HCT116 (cell line): ENCODE data around the gene RPS27A. TPM values are rescaled to one million over a fixed set of nuclear protein-coding genes. Genes with fewer than 3 reads are reported as not detected.
"Not testable (repeated sequence)": the region's sequence is repeated elsewhere in the genome, so short reads cannot be mapped to it uniquely, and the experiment has no call there.

ENCODE experiments used
- ATAC-seq: fragments of 200-7000 bp; cut with Tn5 transposase; 2 replicates; pipeline ENCODE4 v1.9.1; 2020; ENCODE audit warnings: mild to moderate bottlenecking, moderate library complexity
- BruUV-seq: library from RNA; stranded (reverse); fragments of 400-500 nt; replicated peaks from 2 replicates; lab custom pipeline; 2021; lab: Mats Ljungman, UMichigan
- CTCF ChIA-PET: fragments of 300-600 bp; sonication (Branson Sonifier 250); formaldehyde crosslinking; loops from one replicate; lab custom pipeline; 2021; ENCODE audit warnings: antibody characterized with exemption; lab: Charles Lee
- POLR2A ChIA-PET: fragments of 300-600, 350-600 bp; sonication (Branson Sonifier 250); formaldehyde crosslinking; loops from one replicate; lab custom pipeline; 2021; ENCODE audit warnings: antibody characterized with exemption; lab: Charles Lee
- RAD21 ChIA-PET, 2 experiments: fragments of 300-600 bp; sonication (Branson Sonifier 250); formaldehyde crosslinking; loops; one replicate each; lab custom pipeline; 2023; ENCODE audit warnings: low total read pairs in 2 of 2; ENCODE audit not compliant: uncharacterized antibody in 2 of 2, unreplicated experiment in 2 of 2, low non-redundant PET in 1 of 2; lab: Charles Lee
- DNase-seq: peaks from one replicate; pipeline ENCODE4 v3.0.0-alpha.2; 2010; ENCODE audit warnings: low read depth, low spot score
- H2AFZ ChIP-seq: fragments of 200-600 bp; shearing (Covaris generic), sonication (generic); 2 replicates; pipeline ENCODE4 v1.6.1; 2017; ENCODE audit warnings: low read depth, mixed run types, mixed read lengths, antibody characterized with exemption, low read length; ENCODE audit not compliant: poor library complexity, severe bottlenecking
- H3K27ac ChIP-seq: 2 replicates; pipeline ENCODE4 v1.5.1; 2012; ENCODE audit warnings: low read depth, low read length
- H3K27me3 ChIP-seq: fragments of 200-600 bp; sonication (generic); 2 replicates; pipeline ENCODE4 v1.6.1; 2016; ENCODE audit warnings: mixed run types, low read length, mixed read lengths; ENCODE audit not compliant: insufficient read depth
- H3K36me3 ChIP-seq, 2 experiments: fragments of 200-500 bp in 1 of 2; fragments of 200-600 bp in 1 of 2; sonication (Bioruptor generic) in 1 of 2; sonication (generic) in 1 of 2; 2 replicates each; pipeline versions ENCODE4 v1.5.1 to v1.6.1; 2014 to 2016; ENCODE audit warnings: low read length in 2 of 2, inconsistent platforms in 1 of 2, mixed read lengths in 1 of 2, mixed run types in 1 of 2; ENCODE audit not compliant: insufficient read depth in 2 of 2, control insufficient read depth in 1 of 2
- H3K4me1 ChIP-seq, 2 experiments: fragments of 200-600 bp in 1 of 2; sonication (generic) in 1 of 2; 2 replicates each; pipeline versions ENCODE4 v1.5.1 to v1.6.1; 2012 to 2017; ENCODE audit warnings: low read length in 2 of 2, inconsistent platforms in 1 of 2, mild to moderate bottlenecking in 1 of 2, mixed read lengths in 1 of 2, mixed run types in 1 of 2, moderate library complexity in 1 of 2; ENCODE audit not compliant: insufficient read depth in 2 of 2, control insufficient read depth in 1 of 2
- H3K4me2 ChIP-seq: fragments of 200-600 bp; sonication (generic); 2 replicates; pipeline ENCODE4 v1.6.1; 2017; ENCODE audit warnings: mixed run types, low read length, mixed read lengths
- H3K4me3 ChIP-seq, 2 experiments: fragments of 200-600 bp in 1 of 2; sonication (generic) in 1 of 2; replicated peaks in 1 of 2; 2 replicates each; pipeline ENCODE4 v1.5.1; 2011 to 2016; ENCODE audit warnings: low read length in 2 of 2, control low read depth in 1 of 2, low read depth in 1 of 2, mild to moderate bottlenecking in 1 of 2, mixed read lengths in 1 of 2, mixed run types in 1 of 2
- H3K79me2 ChIP-seq: fragments of 200-600 bp; sonication (generic); 2 replicates; pipeline ENCODE4 v1.6.1; 2017; ENCODE audit warnings: mild to moderate bottlenecking, mixed run types, low read length, moderate library complexity, mixed read lengths; ENCODE audit not compliant: insufficient read depth
- H3K9ac ChIP-seq: fragments of 200-600 bp; sonication (generic); 2 replicates; pipeline ENCODE4 v1.6.1; 2016; ENCODE audit warnings: low read length, mixed read lengths
- H3K9me2 ChIP-seq: fragments of 200-600 bp; sonication (generic), shearing (Covaris generic); 2 replicates; pipeline ENCODE4 v1.6.1; 2017; ENCODE audit warnings: mixed run types, mild to moderate bottlenecking, moderate library complexity; ENCODE audit not compliant: insufficient read depth
- H3K9me3 ChIP-seq, 2 experiments: fragments of 200-500 bp in 1 of 2; fragments of 200-600 bp in 1 of 2; sonication (Bioruptor generic) in 1 of 2; sonication (generic) in 1 of 2; 2 replicates each; pipeline ENCODE4 v1.6.1; 2014 to 2017; ENCODE audit warnings: low read length in 2 of 2, mixed read lengths in 2 of 2, inconsistent platforms in 1 of 2, low read depth in 1 of 2, mild to moderate bottlenecking in 1 of 2, mixed run types in 1 of 2, moderate library complexity in 1 of 2; ENCODE audit not compliant: control insufficient read depth in 1 of 2, insufficient read depth in 1 of 2
- H4K20me1 ChIP-seq: fragments of 200-600 bp; sonication (generic), shearing (Covaris generic); 2 replicates; pipeline ENCODE4 v1.6.1; 2017; ENCODE audit warnings: mixed run types, mild to moderate bottlenecking, moderate library complexity; ENCODE audit not compliant: insufficient read depth
- CEBPB ChIP-seq: IDR thresholded peaks from 2 replicates; pipeline ENCODE4 v1.6.1; 2012; ENCODE audit warnings: low read depth
- RAD21 ChIP-seq: IDR thresholded peaks from 2 replicates; pipeline ENCODE4 v1.6.1; 2012; ENCODE audit warnings: low read depth, mild to moderate bottlenecking
- ZFX ChIP-seq: fragments of 450-650 bp; IDR thresholded peaks from 2 replicates; pipeline ENCODE4 v1.6.1; 2017
- intact Hi-C: fragments of 100-400 bp; cut with micrococcal nuclease; formaldehyde crosslinking; loops from 2 replicates; pipeline ENCODE4 v1.10.0; 2022
- total RNA-seq: library from RNA; stranded (reverse); gene quantifications from one replicate; pipeline ENCODE4 v1.2.1, GENCODE V29; 2021; ENCODE audit not compliant: unreplicated experiment

RPS27A gene
- total RNA-seq, 1 experiment from 2014 or later: 1,291 TPM

- ChIA-PET RAD21 (no interaction called here), CTCF (no interaction called here), POLR2A (no interaction called here)
- no peak for DNase-seq
- no peaks in the 10 kb centered on the region for H4K20me1 ChIP-seq
- no peaks in the 10 kb centered on the region; a peak in 1 of 4 replicates for H3K36me3 ChIP-seq
- no peak overlapping the region for H2AFZ ChIP-seq
- no peak overlapping the region for H3K27ac ChIP-seq
- H3K4me3 ChIP-seq: no peak overlapping the region
- H3K27me3 ChIP-seq: no peaks in the 10 kb centered on the region
- TF ChIP-seq CEBPB (no peak), ZFX (no peak), RAD21 (no peak)
- no peak overlapping the region for H3K4me2 ChIP-seq
- intact Hi-C loops: no loop called here
- H3K9ac ChIP-seq: no peak overlapping the region
- peaks cover 24% of the 10 kb centered on the region for H3K79me2 ChIP-seq
- peaks cover 2 to 7% of the 10 kb centered on the region in 2 experiments; a peak in 3 of 4 replicates for H3K4me1 ChIP-seq
- no TSS peak for BruUV-seq
- no peaks in the 10 kb centered on the region for H3K9me3 ChIP-seq
- no peak for ATAC-seq
- no peaks in the 10 kb centered on the region for H3K9me2 ChIP-seq
Measured at GRCh38 chr2:55225481-55226020, 6.9 kb upstream of the RPS27A start.

GRCh38 chr2:55227437-55228225 lies 4.9 kb upstream of the RPS27A start:
- RAD21 ChIA-PET, H3K9me2 ChIP-seq, H3K4me3 ChIP-seq, POLR2A ChIA-PET, CTCF ChIA-PET, H3K9me3 ChIP-seq, H4K20me1 ChIP-seq, H2AFZ ChIP-seq, intact Hi-C loops, H3K9ac ChIP-seq, H3K27ac ChIP-seq, H3K27me3 ChIP-seq, DNase-seq, H3K36me3 ChIP-seq, H3K4me2 ChIP-seq, ATAC-seq, BruUV-seq: not testable (repeated sequence)
- H3K79me2 ChIP-seq: peaks cover 36% of the 10 kb centered on the region
- peaks cover 5 to 15% of the 10 kb centered on the region in 2 experiments; a peak in 3 of 4 replicates for H3K4me1 ChIP-seq
